Prostate gland (tissue), 2 donors: Measurements from ENCODE around the gene DHRS2.

Source experiments
- CTCF ChIP-seq, 4 experiments: fragments of 200-600 bp in 2 of 4; fragments of 450-650 bp in 2 of 4; sonication (generic) in 2 of 4; IDR thresholded peaks; 1 replicate in 3 of 4; 2 replicates in 1 of 4; pipeline ENCODE4 v1.5.1; 2016 to 2019; ENCODE audit warnings: antibody characterized with exemption in 4 of 4, mild to moderate bottlenecking in 2 of 4, moderate library complexity in 2 of 4
- POLR2A ChIP-seq: fragments of 450-650 bp; IDR thresholded peaks from one replicate; pipeline ENCODE4 v1.6.1; 2016; ENCODE audit warnings: antibody characterized with exemption, mild to moderate bottlenecking

GRCh38 chr14:23681337-23681736, 45.2 kb downstream of the DHRS2 start:
- TF ChIP-seq CTCF (IDR thresholded peaks at IDR 0.05) = no peak
- TF ChIP-seq POLR2A = no peak
